GM19463 (cell line): ENCODE data around the gene CACNA1D.
"Not testable (repeated sequence)": the region's sequence is repeated elsewhere in the genome, so short reads cannot be mapped to it uniquely, and the experiment has no call there.

ENCODE experiments used
- ATAC-seq: cut with Tn5 transposase; IDR thresholded peaks from one replicate; pipeline ENCODE4 v1.9.1; 2021; ENCODE audit warnings: mild to moderate bottlenecking, moderate library complexity; ENCODE audit not compliant: unreplicated experiment

The CACNA1D gene

DNA sequence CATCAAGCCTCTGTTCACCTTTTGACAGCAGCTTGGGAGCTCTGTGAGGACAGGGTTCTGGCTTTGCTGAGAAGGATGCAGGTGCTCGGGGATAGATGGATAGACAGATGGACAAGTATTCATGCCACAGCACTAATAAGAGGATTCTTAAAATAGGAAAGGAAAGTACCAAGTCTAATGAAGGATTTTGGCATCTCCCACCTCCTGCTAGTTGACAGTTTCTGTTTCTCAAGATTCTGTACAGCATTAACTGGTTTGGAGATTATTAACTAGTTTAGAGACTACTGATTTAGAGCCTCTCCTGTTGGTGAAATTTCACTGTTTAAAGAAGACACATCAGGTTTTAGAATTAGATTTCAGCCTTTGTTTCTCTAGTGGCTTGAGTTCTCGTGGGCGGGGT, 152.3 kb downstream of the CACNA1D start:
- ATAC-seq = peak; percentile 56

DNA sequence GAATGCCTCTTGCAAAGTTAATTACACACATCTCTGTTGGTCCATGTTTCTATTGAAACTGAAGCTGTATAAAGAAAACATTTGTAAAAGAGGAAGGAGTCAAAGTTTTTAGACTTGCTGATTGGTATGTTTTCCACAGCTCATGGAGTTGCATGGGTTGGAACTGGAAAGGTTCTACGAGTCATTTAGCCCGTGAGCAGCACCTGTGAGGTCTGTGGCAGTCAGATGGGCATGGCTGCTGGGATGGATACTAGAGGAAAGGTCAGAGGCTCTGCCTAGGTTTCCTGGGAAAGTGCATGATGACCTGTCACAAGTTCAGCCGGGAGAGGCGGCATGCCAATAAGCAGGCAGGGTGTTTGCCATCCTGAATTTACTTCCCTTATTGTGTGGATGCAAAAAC, 155.4 kb downstream of the CACNA1D start:
- no peak for ATAC-seq

DNA sequence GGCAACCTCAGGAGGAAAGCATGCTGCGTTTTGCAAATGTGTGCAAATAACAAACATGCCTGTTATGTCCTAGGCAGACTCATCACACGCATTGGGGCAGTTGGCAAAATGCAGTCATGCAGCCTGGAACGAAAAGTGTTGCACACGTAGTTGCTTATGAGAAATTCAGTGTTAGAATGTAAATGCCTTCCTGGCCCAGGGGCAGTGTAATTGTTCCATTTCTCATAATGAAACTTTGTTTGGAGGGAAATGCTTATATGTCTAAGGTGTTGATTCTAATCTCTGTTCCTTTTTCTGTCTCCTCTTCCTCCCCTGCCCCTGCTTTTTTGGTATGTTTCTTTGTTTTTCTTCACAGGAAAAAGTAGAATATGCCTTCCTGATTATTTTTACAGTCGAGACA, 156.0 kb downstream of the CACNA1D start:
- peak; percentile 62 for ATAC-seq

DNA sequence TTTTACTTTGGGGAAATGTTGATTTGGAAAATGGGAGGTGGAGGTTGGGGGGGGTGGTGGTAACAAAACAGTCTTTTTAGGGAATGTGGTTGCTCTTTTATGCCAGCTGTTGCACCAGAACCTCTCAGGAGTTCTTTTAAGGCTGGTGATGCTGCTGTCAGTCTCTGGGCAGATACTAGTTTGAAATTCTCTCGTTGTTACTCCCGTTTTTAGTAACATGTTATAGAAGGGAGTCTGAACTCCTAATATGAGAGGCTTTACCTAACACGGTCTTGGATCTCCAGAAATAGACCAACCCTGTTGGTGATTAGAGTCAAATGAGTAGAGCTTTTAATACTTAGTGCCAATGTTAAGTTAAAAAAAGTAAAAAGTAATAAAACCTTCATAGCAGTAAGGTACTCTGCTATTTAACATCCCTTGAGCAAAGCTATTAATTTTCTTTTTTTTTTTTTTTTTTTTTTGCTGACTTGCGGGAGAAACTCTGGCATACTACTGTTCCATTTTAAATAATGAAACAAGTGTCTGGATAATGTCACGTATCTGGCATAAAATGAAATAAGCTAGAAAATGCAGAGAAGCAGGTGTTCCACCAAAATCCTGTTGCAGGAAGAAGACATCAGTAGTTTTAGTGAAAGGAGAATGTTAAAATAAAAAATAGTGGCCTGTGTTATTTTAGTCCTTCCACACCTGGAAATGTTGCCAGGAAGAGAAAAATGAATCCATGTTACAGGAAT, 156.7 kb downstream of the CACNA1D start:
- ATAC-seq = no peak

DNA sequence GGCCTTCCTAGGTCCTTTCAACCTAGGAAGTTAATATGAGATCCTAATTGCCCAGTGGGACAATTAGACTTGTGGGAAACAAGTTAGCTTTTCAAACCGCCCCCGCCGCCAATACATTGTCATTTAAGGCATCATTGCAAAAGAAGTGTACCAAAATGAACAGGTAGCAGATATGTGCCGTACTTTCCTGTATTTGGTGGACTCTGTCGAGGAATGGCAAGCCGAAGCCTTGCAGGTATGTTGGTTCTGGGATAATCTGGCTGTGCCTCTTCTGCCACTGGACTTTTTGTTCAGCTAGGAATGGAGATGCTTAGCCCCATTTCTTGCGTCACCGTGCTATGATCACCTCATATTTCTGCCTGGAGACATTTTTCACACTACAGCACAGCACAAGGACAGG, 157.5 kb downstream of the CACNA1D start:
- ATAC-seq = no peak

DNA sequence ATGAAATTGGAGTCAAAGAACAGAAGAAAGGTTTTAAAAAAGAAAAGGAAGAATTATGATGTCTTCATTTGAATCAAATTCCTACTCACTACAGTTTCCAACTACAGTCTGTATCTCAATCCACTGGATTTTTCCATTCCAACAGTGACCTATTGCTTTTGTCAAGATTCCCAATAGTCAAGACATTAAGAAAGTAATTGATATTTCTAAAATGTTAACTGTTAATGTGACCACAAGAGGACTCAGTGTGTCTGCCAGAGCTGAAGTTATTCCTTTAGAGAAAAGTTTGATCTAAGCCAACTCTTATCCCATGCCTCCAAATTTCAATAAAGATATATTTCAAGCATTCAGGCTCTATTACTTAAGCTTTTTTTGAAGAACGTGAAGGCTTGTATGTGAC, 163.2 kb downstream of the CACNA1D start:
- no peak for ATAC-seq

DNA sequence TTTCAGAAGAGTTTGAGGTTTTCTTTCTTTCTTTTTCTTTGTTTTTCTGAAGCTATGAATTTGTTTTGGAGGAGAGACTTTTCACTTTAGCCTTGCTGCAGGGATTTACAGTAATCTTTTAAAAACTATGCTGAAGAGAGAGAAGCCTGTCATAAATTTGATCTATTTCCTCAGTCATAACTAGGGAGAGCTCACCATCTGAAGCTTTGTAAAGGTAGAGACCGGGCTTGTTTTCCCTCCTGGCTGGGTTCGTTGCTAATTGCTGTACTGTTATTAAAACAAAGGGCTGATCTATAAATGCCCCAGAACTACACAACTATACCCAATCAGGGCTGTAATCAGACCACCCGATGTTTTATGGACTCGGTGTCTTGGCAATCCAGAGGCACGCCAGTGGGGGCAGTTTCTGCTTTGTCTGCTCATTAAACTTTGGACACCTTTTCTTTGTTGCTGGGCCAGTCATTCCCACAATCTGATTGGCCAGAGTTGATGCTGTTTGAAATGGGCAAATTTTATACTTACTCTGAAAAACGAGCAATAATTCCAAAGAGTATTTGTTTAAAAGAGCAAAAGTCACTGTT, 164.3 kb downstream of the CACNA1D start:
- no peak for ATAC-seq

DNA sequence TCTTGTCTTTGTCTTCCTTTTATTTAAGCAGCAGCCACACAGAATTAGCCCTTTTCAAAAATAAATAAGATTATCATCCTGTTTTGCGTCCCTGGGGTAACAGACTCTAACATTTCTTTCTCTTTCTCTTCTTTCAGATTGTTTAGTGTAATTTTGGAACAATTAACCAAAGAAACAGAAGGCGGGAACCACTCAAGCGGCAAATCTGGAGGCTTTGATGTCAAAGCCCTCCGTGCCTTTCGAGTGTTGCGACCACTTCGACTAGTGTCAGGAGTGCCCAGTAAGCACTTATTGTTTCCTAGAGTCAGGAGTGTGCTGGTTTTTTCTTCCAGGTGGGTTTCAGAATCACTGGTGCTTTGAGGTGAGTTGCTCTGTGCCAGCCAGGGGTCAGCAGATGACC, 165.6 kb downstream of the CACNA1D start:
- no peak for ATAC-seq

DNA sequence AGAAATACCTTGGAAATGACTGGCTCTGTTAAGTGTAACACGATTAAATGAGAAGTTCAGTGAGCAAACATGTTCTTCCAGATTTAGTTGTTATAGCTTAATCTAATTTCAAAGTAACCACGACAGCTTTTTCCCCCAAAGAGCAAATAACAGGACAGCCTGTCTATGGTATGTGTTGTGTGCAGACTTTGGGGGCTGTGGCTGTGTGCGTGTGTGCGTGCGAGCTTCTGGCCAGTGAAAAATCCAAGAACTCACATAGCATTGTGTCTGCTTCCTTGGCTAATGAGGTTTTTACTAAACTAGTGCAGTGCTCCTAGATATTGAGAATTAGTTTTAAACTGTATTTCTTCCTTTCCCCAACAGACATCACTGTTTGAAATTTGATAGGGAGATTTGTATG, 167.1 kb downstream of the CACNA1D start:
- ATAC-seq = no peak

DNA sequence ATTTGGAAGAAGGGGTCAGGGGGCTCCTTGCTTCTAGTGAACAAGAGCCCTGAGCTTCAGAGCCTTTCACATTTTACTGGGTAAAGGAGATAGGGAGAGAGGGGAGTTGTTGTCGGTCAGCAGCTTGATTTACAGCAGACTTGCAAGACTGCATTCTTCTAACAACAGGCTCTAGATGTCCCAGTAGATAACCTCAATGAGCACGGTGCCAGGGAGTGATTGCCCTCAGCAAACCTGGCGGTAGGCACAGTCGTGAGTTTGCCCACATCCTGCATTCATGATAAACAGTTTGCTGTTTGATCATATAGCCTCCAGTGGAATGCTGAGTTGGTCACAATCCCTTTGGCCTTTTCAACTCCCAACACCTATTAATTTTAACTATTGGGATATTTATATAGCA, 170.4 kb downstream of the CACNA1D start:
- not testable (repeated sequence) for ATAC-seq

DNA sequence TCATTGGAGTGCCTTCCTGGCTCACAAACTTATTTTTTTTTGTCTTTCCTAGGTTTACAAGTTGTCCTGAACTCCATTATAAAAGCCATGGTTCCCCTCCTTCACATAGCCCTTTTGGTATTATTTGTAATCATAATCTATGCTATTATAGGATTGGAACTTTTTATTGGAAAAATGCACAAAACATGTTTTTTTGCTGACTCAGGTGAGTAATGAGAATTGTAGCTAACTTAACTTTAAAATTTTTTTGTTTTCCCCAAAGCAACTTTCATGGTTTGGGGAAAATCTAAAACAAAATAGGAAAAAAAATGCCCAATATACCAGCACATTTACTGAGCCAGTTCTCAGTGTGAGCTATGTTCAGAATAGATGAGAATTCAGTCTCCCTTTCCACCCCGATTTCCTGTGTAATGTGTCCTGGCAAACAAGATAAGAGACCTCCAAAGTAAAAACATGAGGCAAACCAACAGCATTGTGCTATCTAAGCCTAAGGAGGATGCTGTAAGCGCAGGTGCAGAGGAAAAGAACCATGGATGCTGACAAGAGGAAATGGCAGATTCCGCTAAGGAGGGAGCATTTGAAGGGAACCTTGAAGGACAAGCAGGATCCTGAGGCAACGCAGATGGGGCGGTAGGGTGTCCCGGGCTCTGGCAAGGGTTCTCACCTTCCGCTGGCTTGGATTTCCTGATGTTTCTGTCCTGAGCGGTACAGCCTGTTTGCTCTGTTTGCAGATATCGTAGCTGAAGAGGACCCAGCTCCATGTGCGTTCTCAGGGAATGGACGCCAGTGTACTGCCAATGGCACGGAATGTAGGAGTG, 171.4 kb downstream of the CACNA1D start:
- ATAC-seq = no peak

DNA sequence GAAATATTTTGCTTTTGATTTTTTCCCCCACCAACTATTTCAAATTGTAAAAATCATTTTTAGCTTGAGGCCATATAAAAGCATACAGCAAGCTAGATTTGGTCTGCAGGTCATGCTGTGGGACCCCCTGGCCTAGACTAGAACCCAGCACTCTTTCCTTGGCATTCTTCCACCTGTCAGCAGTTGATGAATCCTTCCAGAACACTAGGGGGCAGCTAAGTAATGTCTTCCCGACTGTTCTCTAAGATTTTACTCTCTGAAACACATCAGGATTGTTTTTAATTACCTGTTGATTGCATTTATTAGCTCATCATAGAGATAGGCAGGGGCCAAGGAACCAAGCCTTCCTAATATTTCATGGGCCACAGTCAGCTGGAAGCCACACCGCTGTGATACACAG, 174.5 kb downstream of the CACNA1D start:
- ATAC-seq = no peak

DNA sequence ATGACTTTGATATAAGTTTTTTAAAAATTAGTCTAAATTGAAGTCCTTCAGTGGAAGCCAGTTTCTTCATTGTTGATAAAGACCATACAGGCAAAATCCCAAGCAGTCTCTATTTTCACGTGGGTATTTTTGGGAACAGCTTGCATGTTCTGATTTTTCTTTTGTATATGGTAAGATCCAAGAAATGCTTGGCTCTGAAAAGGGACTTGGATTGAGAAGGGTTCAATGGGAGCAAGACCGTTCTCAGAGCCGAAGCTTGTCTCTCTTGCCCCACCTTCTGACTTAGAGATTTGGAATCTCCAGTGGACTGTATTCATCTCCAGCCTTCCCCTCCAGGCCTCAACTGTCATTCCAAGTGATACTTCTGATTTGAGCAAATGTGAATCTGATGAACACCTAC, 176.3 kb downstream of the CACNA1D start:
- ATAC-seq = no peak

DNA sequence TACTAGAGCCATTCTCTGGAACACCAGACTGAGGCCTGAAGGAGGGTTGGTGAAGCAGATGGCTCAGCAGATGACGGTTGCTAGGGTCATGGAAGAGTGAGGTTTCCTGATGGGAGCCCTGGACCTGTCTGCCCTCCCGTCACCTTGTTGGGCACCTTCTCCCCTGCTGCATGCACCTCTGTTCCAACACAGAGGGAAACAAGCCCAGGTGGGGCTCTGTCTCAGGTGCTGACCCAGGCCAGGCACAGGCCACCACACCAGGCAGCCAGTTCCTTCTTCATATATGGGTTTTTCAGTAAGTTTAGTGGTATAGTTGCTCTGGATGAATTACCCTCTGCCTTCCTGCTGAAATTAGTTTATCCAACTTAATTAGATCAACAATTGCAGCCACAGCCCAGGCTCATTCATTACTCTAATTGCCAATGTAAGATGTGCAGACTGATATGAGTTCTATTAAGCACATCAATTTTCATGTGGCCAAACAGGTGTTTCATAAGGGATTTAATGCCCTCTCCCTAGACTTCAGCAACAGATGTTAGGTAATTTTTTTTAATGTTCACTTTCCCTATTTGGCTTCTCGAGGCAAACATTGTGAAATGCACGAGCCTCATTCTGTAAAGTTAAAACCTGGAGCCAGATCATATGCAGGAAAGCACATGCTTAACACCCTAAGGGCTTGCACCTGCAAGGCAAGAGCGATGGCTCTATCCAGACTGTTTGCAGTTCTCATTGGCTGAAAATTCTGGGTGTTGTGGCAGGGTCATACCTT, 177.0 kb downstream of the CACNA1D start:
- no peak for ATAC-seq

DNA sequence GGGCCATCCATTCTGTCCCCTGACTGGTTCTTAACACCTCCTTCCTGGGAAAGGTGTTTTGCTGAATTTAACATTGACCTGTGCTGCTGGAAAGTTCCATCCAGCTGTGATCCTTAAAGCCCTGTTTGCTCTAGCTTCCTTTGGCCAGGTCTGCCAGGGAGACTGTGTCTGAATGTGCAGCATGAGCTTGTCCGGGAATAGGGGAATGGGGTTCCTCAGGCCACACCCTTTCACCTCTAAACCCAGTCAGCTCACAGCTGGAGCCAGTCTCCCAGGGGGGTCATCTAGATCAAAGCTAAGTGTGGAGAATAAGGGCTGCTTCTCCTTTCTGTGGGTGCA, 177.5 kb downstream of the CACNA1D start:
- ATAC-seq = no peak

DNA sequence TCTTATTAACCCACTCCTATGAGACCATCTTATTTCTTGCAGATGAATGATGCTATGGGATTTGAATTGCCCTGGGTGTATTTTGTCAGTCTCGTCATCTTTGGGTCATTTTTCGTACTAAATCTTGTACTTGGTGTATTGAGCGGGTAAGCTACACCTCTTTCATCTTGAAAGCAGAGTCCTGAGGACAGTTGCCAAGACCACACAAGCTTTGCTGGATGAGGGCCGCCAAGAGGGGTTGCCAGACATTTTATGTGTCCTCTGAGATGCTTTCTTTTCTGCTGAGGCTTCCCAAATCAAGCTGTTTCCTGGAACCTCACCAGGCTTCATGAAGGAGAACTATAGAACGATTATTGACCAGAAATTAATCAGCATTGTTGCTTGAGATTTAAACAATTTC, 178.6 kb downstream of the CACNA1D start:
- no peak for ATAC-seq

DNA sequence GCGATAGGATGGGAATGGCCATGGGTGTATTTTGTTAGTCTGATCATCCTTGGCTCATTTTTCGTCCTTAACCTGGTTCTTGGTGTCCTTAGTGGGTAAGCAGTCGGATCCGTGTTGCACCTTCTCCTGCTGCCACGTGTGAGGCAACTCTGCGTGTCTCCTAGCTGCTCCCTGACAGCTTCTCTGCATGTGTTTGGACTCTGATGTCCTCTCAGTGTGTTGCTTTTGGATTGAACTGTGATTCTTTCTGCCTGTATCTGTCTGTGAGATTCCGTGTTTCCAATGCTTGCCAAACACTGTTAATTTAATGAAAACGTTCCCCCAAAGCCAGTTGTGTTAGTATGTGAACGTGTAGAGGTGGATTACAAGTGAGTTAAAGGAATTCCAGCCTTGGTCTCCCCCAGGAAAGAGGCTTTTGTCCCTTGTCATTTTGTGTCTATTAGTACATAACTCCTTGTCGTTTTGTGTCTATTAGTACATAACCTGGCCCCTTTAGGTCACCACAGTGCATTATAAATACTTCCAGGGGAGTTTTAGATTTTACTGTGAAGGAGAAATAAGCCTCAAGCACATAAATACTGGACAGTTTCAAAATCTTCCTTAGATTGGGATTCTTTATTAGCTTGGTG, 179.4 kb downstream of the CACNA1D start:
- ATAC-seq = no peak

DNA sequence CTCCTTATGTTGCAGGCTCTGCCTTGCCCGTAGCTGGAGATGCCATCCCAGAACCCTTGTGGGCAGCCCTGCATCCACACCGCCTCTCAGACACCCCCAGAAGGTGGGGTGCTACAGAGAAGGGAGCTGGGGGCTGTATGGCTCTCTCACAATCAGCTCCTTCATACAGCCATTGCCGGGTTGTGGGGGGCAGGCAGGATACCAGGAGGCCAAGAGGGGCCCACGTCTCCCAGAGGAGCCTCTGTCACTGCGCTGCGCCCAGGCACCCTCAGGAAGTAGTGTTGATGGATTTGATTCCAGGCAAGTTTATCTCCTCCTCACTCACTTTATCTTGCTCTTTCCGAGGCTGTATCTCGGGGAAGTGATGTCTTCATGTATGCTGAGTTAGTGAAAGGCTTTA, 180.2 kb downstream of the CACNA1D start:
- ATAC-seq = no peak

DNA sequence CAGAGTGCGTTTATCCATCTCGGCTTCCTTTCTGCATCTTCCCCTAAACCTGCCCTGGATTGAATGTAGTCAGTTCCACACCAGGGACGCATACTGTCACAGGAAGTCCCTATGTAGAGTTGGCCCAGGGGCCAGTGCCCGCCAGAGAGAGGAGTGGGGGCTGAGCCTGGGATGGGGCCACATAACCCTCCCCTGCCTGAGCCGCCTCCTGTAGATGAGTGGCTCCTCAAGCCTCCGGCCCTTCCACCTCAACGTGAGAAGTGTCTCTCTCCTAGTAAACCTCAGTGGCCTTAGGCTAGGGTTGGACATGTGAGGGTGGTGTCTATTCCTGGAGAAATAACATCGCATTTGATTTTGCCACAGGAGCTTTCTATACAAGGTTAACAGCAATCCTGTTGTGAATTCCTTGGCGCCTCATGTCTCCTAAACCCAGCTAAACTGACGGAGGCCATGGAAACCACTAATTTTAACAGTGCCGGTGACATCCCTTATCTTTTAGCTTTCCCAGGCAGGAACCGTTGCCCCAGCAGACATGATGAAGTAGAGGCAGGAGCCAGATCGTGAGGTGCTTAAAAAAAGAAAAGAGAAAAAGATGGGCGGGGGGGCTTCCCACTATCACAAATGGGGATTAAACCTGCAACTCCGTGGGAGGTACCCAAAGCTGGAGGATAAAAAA, 180.7 kb downstream of the CACNA1D start:
- ATAC-seq = no peak

DNA sequence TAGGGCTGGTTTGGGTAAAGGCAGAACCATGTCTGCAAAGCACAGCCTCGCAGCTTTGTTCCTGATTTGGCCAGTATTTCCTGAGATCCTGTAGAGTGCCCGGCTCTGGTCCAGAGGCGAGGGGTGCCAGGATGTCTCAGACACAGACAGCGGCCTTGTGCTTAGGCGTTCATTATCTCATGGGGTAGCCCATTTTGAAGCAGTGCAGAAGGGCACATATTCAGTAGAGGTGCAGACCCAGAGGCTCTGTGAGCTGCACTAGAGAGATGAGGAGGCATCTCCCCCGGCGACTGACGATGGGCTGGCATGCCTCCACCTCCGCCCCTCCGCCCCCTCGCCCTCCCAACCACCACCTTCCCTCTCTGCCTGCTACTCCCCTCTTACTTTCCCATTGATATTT, 181.5 kb downstream of the CACNA1D start:
- no peak for ATAC-seq
